H1 (cell line): ENCODE data around the gene SPOPL. TPM values are rescaled to one million over a fixed set of nuclear protein-coding genes. Genes with fewer than 3 reads are reported as not detected.

ENCODE experiments used
- CTCF ChIA-PET: fragments of 300-600 bp; sonication (Branson Sonifier 250); formaldehyde crosslinking; loops from one replicate; lab custom pipeline; 2021; ENCODE audit not compliant: partially characterized antibody; lab: Charles Lee
- POLR2A ChIA-PET: fragments of 300-600 bp; sonication (Branson Sonifier 250); formaldehyde crosslinking; loops from one replicate; lab custom pipeline; 2021; ENCODE audit warnings: inconsistent platforms; ENCODE audit not compliant: partially characterized antibody; lab: Charles Lee
- DNase-seq, 2 experiments: peaks; one replicate each; pipeline versions ENCODE4 v3.0.0 to v3.0.0-alpha.2; 2010 to 2022; ENCODE audit warnings: low spot score in 2 of 2, low read depth in 1 of 2, mixed read lengths in 1 of 2
- FAIRE-seq: peaks from 2 replicates; lab custom pipeline; 2011; peaks lifted over from hg19 to GRCh38; lab: Jason Lieb, UNC
- H2AFZ ChIP-seq: 2 replicates; pipeline ENCODE4 v1.8.1; 2012; ENCODE audit warnings: low read length, inconsistent platforms
- H2AK5ac ChIP-seq: 2 replicates; pipeline ENCODE4 v1.6.1; 2013; ENCODE audit warnings: low read depth, low read length
- H2BK120ac ChIP-seq: replicated peaks from 2 replicates; pipeline ENCODE3; 2013; ENCODE audit warnings: low read depth, low read length, inconsistent platforms
- H2BK12ac ChIP-seq: 2 replicates; pipeline ENCODE4 v1.6.1; 2013; ENCODE audit warnings: low read depth, low read length
- H2BK15ac ChIP-seq: 2 replicates; pipeline ENCODE4 v1.6.1; 2013; ENCODE audit warnings: low read length
- H2BK20ac ChIP-seq: 2 replicates; pipeline ENCODE4 v1.6.1; 2013; ENCODE audit warnings: low read length
- H2BK5ac ChIP-seq: 2 replicates; pipeline ENCODE4 v1.6.1; 2013; ENCODE audit warnings: low read depth, low read length
- H3K14ac ChIP-seq: 2 replicates; pipeline ENCODE4 v1.6.1; 2013; ENCODE audit warnings: inconsistent platforms; ENCODE audit not compliant: insufficient read length
- H3K18ac ChIP-seq: 2 replicates; pipeline ENCODE4 v1.6.1; 2013; ENCODE audit warnings: low read length; ENCODE audit errors: extremely low read depth
- H3K23ac ChIP-seq: 2 replicates; pipeline ENCODE4 v1.6.1; 2013; ENCODE audit warnings: inconsistent platforms; ENCODE audit not compliant: insufficient read length
- H3K23me2 ChIP-seq: 2 replicates; pipeline ENCODE4 v1.6.1; 2013; ENCODE audit warnings: low read depth, low read length
- H3K27ac ChIP-seq: 2 replicates; pipeline ENCODE4 v1.6.1; 2011; ENCODE audit warnings: low read depth, low read length, inconsistent platforms
- H3K27me3 ChIP-seq, 4 experiments: replicated peaks in 1 of 4; 1 replicate in 1 of 4; 2 replicates in 3 of 4; pipeline versions ENCODE4 v1.6.1 to v1.8.1; 2011 to 2013; ENCODE audit warnings: low read length in 3 of 4, mild to moderate bottlenecking in 3 of 4, inconsistent platforms in 2 of 4, mixed read lengths in 2 of 4, moderate library complexity in 1 of 4; ENCODE audit not compliant: control insufficient read depth in 3 of 4, insufficient read depth in 3 of 4; ENCODE audit errors: extremely low read depth in 1 of 4
- H3K36me3 ChIP-seq, 4 experiments: 2 replicates each; pipeline versions ENCODE4 v1.6.1 to v1.8.1; 2011 to 2013; ENCODE audit warnings: mild to moderate bottlenecking in 4 of 4, low read length in 3 of 4, moderate library complexity in 2 of 4, control low read depth in 1 of 4, inconsistent platforms in 1 of 4; ENCODE audit not compliant: insufficient read depth in 4 of 4, control insufficient read depth in 2 of 4
- H3K4ac ChIP-seq: replicated peaks from 2 replicates; pipeline ENCODE3; 2013; ENCODE audit warnings: low read length, low read depth, mixed read lengths, inconsistent platforms; ENCODE audit not compliant: insufficient read length
- H3K4me1 ChIP-seq, 4 experiments: replicated peaks in 1 of 4; 1 replicate in 1 of 4; 2 replicates in 3 of 4; pipeline versions ENCODE4 v1.6.1 to v1.8.1; 2011 to 2013; ENCODE audit warnings: low read length in 3 of 4, inconsistent platforms in 2 of 4, mixed read lengths in 1 of 4; ENCODE audit not compliant: insufficient read depth in 4 of 4, control insufficient read depth in 3 of 4
- H3K4me2 ChIP-seq, 2 experiments: 2 replicates each; pipeline versions ENCODE4 v1.6.1 to v1.8.1; 2011 to 2013; ENCODE audit warnings: low read depth in 2 of 2, low read length in 2 of 2, control low read depth in 1 of 2, inconsistent platforms in 1 of 2, mild to moderate bottlenecking in 1 of 2; ENCODE audit not compliant: insufficient read depth in 1 of 2
- H3K4me3 ChIP-seq, 4 experiments: fragments of 200-600, 300-600 bp in 1 of 4; sonication (generic), shearing (Covaris generic), sonication (Bioruptor Twin) in 1 of 4; 2 replicates each; pipeline versions ENCODE4 v1.5.1 to v1.8.1; 2011 to 2016; ENCODE audit warnings: low read length in 4 of 4, low read depth in 3 of 4, control low read depth in 2 of 4, inconsistent platforms in 2 of 4, mild to moderate bottlenecking in 2 of 4, mixed read lengths in 1 of 4, moderate library complexity in 1 of 4; ENCODE audit not compliant: insufficient read depth in 2 of 4; ENCODE audit errors: extremely low read depth in 1 of 4
- H3K56ac ChIP-seq: replicated peaks from 2 replicates; pipeline ENCODE3; 2013; ENCODE audit warnings: low read depth, mild to moderate bottlenecking, mixed read lengths, low read length, inconsistent platforms; ENCODE audit not compliant: insufficient read length
- H3K79me1 ChIP-seq: 2 replicates; pipeline ENCODE4 v1.6.1; 2013; ENCODE audit warnings: low read depth, low read length, control low read depth
- H3K79me2 ChIP-seq, 2 experiments: 2 replicates each; pipeline versions ENCODE4 v1.6.1 to v1.8.1; 2012 to 2013; ENCODE audit warnings: low read length in 2 of 2, mild to moderate bottlenecking in 2 of 2, inconsistent platforms in 1 of 2; ENCODE audit not compliant: insufficient read depth in 2 of 2, control insufficient read depth in 1 of 2
- H3K9ac ChIP-seq, 4 experiments: replicated peaks in 1 of 4; 1 replicate in 1 of 4; 2 replicates in 3 of 4; pipeline versions ENCODE4 v1.6.1 to v1.8.1; 2011 to 2013; ENCODE audit warnings: low read depth in 3 of 4, low read length in 3 of 4, control low read depth in 2 of 4, mild to moderate bottlenecking in 2 of 4, moderate library complexity in 2 of 4, inconsistent platforms in 1 of 4; ENCODE audit errors: extremely low read depth in 1 of 4
- H3K9me3 ChIP-seq, 2 experiments: 2 replicates each; pipeline versions ENCODE4 v1.6.1 to v1.8.1; 2012 to 2013; ENCODE audit warnings: mild to moderate bottlenecking in 2 of 2, moderate library complexity in 2 of 2, control low read depth in 1 of 2, inconsistent platforms in 1 of 2, low read depth in 1 of 2, low read length in 1 of 2, mixed read lengths in 1 of 2; ENCODE audit not compliant: insufficient read depth in 2 of 2
- H4K20me1 ChIP-seq, 2 experiments: replicated peaks in 1 of 2; 2 replicates each; pipeline versions ENCODE3 to v1.8.1; 2011 to 2013; ENCODE audit warnings: inconsistent platforms in 2 of 2, low read length in 2 of 2, mild to moderate bottlenecking in 1 of 2; ENCODE audit not compliant: insufficient read depth in 2 of 2, control insufficient read depth in 1 of 2
- H4K5ac ChIP-seq: 2 replicates; pipeline ENCODE4 v1.6.1; 2013; ENCODE audit warnings: low read length, low read depth, mixed read lengths, inconsistent platforms; ENCODE audit not compliant: insufficient read length
- H4K8ac ChIP-seq: 2 replicates; pipeline ENCODE4 v1.8.0; 2013; ENCODE audit warnings: mild to moderate bottlenecking, moderate library complexity, low read length, inconsistent platforms; ENCODE audit not compliant: insufficient read depth; ENCODE audit errors: extremely low read depth
- H4K91ac ChIP-seq: replicated peaks from 2 replicates; pipeline ENCODE3; 2013; ENCODE audit warnings: low read length, mixed read lengths, inconsistent platforms; ENCODE audit not compliant: insufficient read length
- BRCA1 ChIP-seq: IDR thresholded peaks from 2 replicates; pipeline ENCODE4 v1.6.1; 2012; ENCODE audit warnings: low read depth, low read length, improper control_type of control experiment
- EGR1 ChIP-seq: IDR thresholded peaks from 2 replicates; pipeline ENCODE4 v1.6.1; 2011; ENCODE audit warnings: low read depth, low read length, borderline replicate concordance
- EZH2 ChIP-seq: fragments of 200-600 bp; sonication (generic); IDR thresholded peaks from 2 replicates; pipeline ENCODE4 v1.7.1; 2012; ENCODE audit warnings: low read depth, mild to moderate bottlenecking, moderate library complexity, low read length, inconsistent platforms; ENCODE audit not compliant: severe bottlenecking
- PHF8 ChIP-seq: fragments of 200-600 bp; sonication (generic); conservative IDR thresholded peaks from 2 replicates; pipeline ENCODE4 v1.7.1; 2012; ENCODE audit warnings: low read depth, mild to moderate bottlenecking, inconsistent platforms, low read length, moderate library complexity
- RBBP5 ChIP-seq: IDR thresholded peaks from 2 replicates; pipeline ENCODE4 v1.7.1; 2012; ENCODE audit warnings: low read depth, mild to moderate bottlenecking, inconsistent platforms, low read length, moderate library complexity, borderline replicate concordance
- RFX5 ChIP-seq: IDR thresholded peaks from 2 replicates; pipeline ENCODE4 v1.6.1; 2011; ENCODE audit warnings: low read depth, low read length, improper control_type of control experiment, borderline replicate concordance
- ZNF274 ChIP-seq: IDR thresholded peaks from 2 replicates; pipeline ENCODE4 v1.7.0; 2012; ENCODE audit warnings: low read length, borderline replicate concordance; ENCODE audit errors: extremely low read depth
- WGBS, 2 experiments: shearing (Covaris generic) in 1 of 2; methylation state at CpG; one replicate each; pipeline versions ENCODE4 v1.1.6 to v1.1.7; 2013 to 2015; ENCODE audit warnings: low lambda C conversion rate in 2 of 2, mixed read lengths in 2 of 2, inconsistent platforms in 1 of 2, low coverage in 1 of 2, missing lambda C conversion rate in 1 of 2; ENCODE audit not compliant: insufficient replicate concordance in 2 of 2, insufficient coverage in 1 of 2, insufficient read length in 1 of 2; ENCODE audit errors: extremely low coverage in 1 of 2, missing lambda C conversion rate in 1 of 2; 5-methylcytosine and 5-hydroxymethylcytosine counted together
- polyA plus RNA-seq, 7 experiments: library from polyadenylated mRNA; depleted of rRNA in 3 of 7; stranded (reverse) in 5 of 7; unstranded in 2 of 7; fragments of >200 nt in 5 of 7; fragments of 200-250 nt in 2 of 7; gene quantifications; 1 replicate in 5 of 7; 2 replicates in 1 of 7; 4 replicates in 1 of 7; pipeline versions ENCODE4 v1.2.1 to v1.2.3, GENCODE V29; 2011 to 2013; ENCODE audit warnings: missing spikeins in 2 of 7, mixed read lengths in 2 of 7
- total RNA-seq: library from RNA; stranded (reverse); fragmentation: NEBNext Ultra II Directional; extraction: Animal tissue kit (Norgen Biotek cat#: 25700); gene quantifications from 2 replicates; pipeline ENCODE4 v1.2.1, GENCODE V29; 2021
- TF ChIP-seq, protein P1 (sequence below): IDR thresholded peaks from 2 replicates; pipeline ENCODE4 v1.6.1; 2012; ENCODE audit warnings: inconsistent platforms

SPOPL gene
- total and polyA plus RNA-seq, 2 of the 8 experiments (the other 6 are each of a cell fraction or from before 2014, with no cell fraction given) = 1.9 to 14.5 TPM

DNA sequence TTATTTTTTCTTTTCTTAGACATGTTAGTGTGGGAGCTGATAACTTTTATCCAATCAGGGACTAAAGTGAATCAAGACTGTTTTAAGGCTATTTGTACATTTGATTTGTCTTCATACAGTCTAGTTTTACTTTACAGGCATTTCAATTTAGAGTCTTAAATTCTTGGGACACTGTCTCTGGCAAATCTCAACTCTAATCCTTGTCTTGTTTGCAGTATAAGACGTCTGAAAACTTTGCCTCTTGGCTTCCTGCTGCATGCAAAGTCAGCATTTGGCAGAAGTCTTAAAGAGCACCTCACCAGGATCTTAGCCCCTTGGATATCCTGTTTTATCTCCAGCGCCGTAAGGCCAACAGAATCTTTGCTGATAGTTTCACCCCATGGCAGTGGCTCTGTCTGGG is 30.3 kb downstream of the SPOPL start:
- WGBS, 2 experiments = 71% methylated on average over 3 of the region's 3 CpGs; no CpG with 5 or more reads in 1 of the 2 experiments
- Histone ChIP-seq H3K23me2 (no peaks in the 10 kb centered on the region), H4K5ac (no peak overlapping the region), H2BK15ac (no peak overlapping the region), H4K91ac (no peak overlapping the region), H3K79me1 (0 out of 2 replicates have a peak, but pooled peaks cover 2% of the 10 kb centered on the region), H3K4me1 (peaks cover 0 to 5% (median 3%) of the 10 kb centered on the region in 4 experiments; a peak in 2 of 7 replicates), H3K14ac (no peak overlapping the region), H3K23ac (no peak overlapping the region), H3K4me2 (no peak overlapping the region), H4K8ac (no peak overlapping the region), H3K27me3 (no peaks in the 10 kb centered on the region), H3K4ac (no peak overlapping the region), H3K18ac (no peak overlapping the region), H2BK5ac (no peak overlapping the region), H4K20me1 (peaks cover 0 to 3% of the 10 kb centered on the region in 2 experiments), H3K9me3 (peaks cover 0 to 3% of the 10 kb centered on the region in 2 experiments; a peak in 1 of 4 replicates), H3K79me2 (peaks cover 0 to 80% of the 10 kb centered on the region in 2 experiments; a peak in 2 of 4 replicates), H3K27ac (no peak overlapping the region), H3K4me3 (no peak overlapping the region), H3K56ac (no peak overlapping the region), H2BK20ac (no peak overlapping the region), H3K36me3 (peaks cover 0 to 2% (median under 1%) of the 10 kb centered on the region in 4 experiments; a peak in 2 of 8 replicates), H2AFZ (no peak overlapping the region), H2AK5ac (no peak overlapping the region), H3K9ac (no peak overlapping the region), H2BK120ac (no peak overlapping the region), H2BK12ac (no peak overlapping the region)
- no peak for TF ChIP-seq EZH2
- TF ChIP-seq BRCA1 = no peak
- TF ChIP-seq, protein P1, sequence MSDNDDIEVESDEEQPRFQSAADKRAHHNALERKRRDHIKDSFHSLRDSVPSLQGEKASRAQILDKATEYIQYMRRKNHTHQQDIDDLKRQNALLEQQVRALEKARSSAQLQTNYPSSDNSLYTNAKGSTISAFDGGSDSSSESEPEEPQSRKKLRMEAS = no peak
- TF ChIP-seq ZNF274 = no peak
- TF ChIP-seq RFX5 = no peak
- no peak for TF ChIP-seq RBBP5
- TF ChIP-seq PHF8 = no peak
- no peak for TF ChIP-seq EGR1
- no peak for FAIRE-seq
- DNase-seq = no peak
- ChIA-PET POLR2A (no interaction called here), CTCF (interaction anchor here (0.7 kb wide), 1 partner anchor 58 kb away, joined by 3 read pairs; no protein-coding TSS in a partner anchor)
